OCI-M2 (cell line): Measurements from ENCODE around the gene SPRYD3.
A peak's percentile ranks its signal among the peaks of the same experiment; 100 is the strongest.

Experiments
- DNase-seq: peaks from one replicate; lab custom pipeline; 2025; ENCODE audit not compliant: unreplicated experiment; lab: John Stamatoyannopoulos, UW

SPRYD3 gene

GRCh38 chr12:53082637-53083175 lies 3.5 kb upstream of the SPRYD3 start:
- no peak for DNase-seq

- no peak for DNase-seq
Measured at GRCh38 chr12:53078425-53079225, 565 bp downstream of the SPRYD3 start.

GRCh38 chr12:53077030-53077429 lies 2.2 kb downstream of the SPRYD3 start:
- no peak for DNase-seq

GRCh38 chr12:53076461-53076860 lies 2.7 kb downstream of the SPRYD3 start:
- DNase-seq, result no peak

- no peak for DNase-seq
Measured at GRCh38 chr12:53074999-53075370, 4.2 kb downstream of the SPRYD3 start.

- DNase-seq, result no peak
Measured at GRCh38 chr12:53074283-53074998, 4.7 kb downstream of the SPRYD3 start.

GRCh38 chr12:53073881-53074280 lies 5.3 kb downstream of the SPRYD3 start:
- DNase-seq, result no peak

GRCh38 chr12:53071591-53072551 lies 7.3 kb downstream of the SPRYD3 start:
- DNase-seq, result no peak

- DNase-seq, result no peak
Measured at GRCh38 chr12:53070877-53071492, 8.2 kb downstream of the SPRYD3 start.

- no peak for DNase-seq
Measured at GRCh38 chr12:53069621-53070410, 9.4 kb downstream of the SPRYD3 start.

GRCh38 chr12:53068811-53069585 lies 10.2 kb downstream of the SPRYD3 start:
- DNase-seq, result no peak

- DNase-seq, result no peak
Measured at GRCh38 chr12:53067993-53068770, 11.0 kb downstream of the SPRYD3 start.

GRCh38 chr12:53067074-53067992 lies 11.9 kb downstream of the SPRYD3 start:
- no peak for DNase-seq

- peak; percentile 30 for DNase-seq
Measured at GRCh38 chr12:53065975-53066931, 12.9 kb downstream of the SPRYD3 start.

GRCh38 chr12:53065470-53065869 lies 13.7 kb downstream of the SPRYD3 start:
- DNase-seq, result no peak
